ENCODE results near the gene CFAP119. TPM values are rescaled to one million over a fixed set of nuclear protein-coding genes. Genes with fewer than 3 reads are reported as not detected.

CFAP119 gene
- total and polyA plus RNA-seq, 2 of the 8 experiments (the other 6 are each of a cell fraction or from before 2014, with no cell fraction given) = 5.6 to 6.0 TPM

- TF ChIP-seq GTF2F1 (IDR thresholded peaks at IDR 0.05; ENCODE audit: borderline replicate concordance, low read depth, low read length) (no peak), SRF (IDR thresholded peaks at IDR 0.05; ENCODE audit: low read depth, low read length) (no peak), SUZ12 (IDR thresholded peaks at IDR 0.05; ENCODE audit: low read length) (no peak), ATF3 (IDR thresholded peaks at IDR 0.05; ENCODE audit: insufficient read depth, low read depth, low read length) (no peak), YY1 (IDR thresholded peaks at IDR 0.05; ENCODE audit: low read depth, low read length) (peak; percentile 91), EZH2 (IDR thresholded peaks at IDR 0.05; ENCODE audit: low read depth, low read length, severe bottlenecking) (no peak), SAP30 (IDR thresholded peaks at IDR 0.05; ENCODE audit: insufficient read depth, insufficient replicate concordance, low read length) (no peak), RXRA (IDR thresholded peaks at IDR 0.05; ENCODE audit: insufficient read depth, low read depth, low read length) (no peak), KDM1A (IDR thresholded peaks at IDR 0.05; ENCODE audit: borderline replicate concordance, low read length) (no peak), SP4 (IDR thresholded peaks at IDR 0.05; ENCODE audit: low read length) (peak; percentile 89), EP300 (IDR thresholded peaks at IDR 0.05; ENCODE audit: borderline replicate concordance in 1 of 2, low read depth in 2 of 2, low read length in 2 of 2) (no peak), BRCA1 (IDR thresholded peaks at IDR 0.05; ENCODE audit: low read depth, low read length) (no peak), CTCF (IDR thresholded peaks at IDR 0.05; ENCODE audit: control extremely low read depth in 1 of 3, insufficient read depth in 1 of 3, low read depth in 1 of 3, low read length in 3 of 3) (no peak)
Measured at GRCh38 chr16:30775392-30776188, 13.7 kb upstream of the CFAP119 start (continued).

Measured in H1 (cell line).